T-helper 17 cell (primary cell): ENCODE results near the gene CDKN1C. TPM values are rescaled to one million over a fixed set of nuclear protein-coding genes. Genes with fewer than 3 reads are reported as not detected.

Experiments used
- ATAC-seq: fragments of 150-1000 bp; cut with Tn5 transposase; 2 replicates; pipeline ENCODE4 v1.10.0; 2021; ENCODE audit warnings: mild to moderate bottlenecking, moderate library complexity
- DNase-seq, 3 donors: peaks; one replicate each; pipeline versions ENCODE4 v3.0.0 to v3.0.0-alpha.2; 2020 to 2021
- H3K9me3 ChIP-seq: one replicate; pipeline ENCODE4 v1.7.0; 2013; ENCODE audit warnings: low read length, mild to moderate bottlenecking; ENCODE audit not compliant: control insufficient read depth, poor library complexity, severe bottlenecking
- H3K27ac Mint-ChIP-seq: one replicate; pipeline ENCODE4 v1.8.0; 2022; ENCODE audit warnings: mild to moderate bottlenecking, moderate library complexity, mixed read lengths
- H3K27me3 Mint-ChIP-seq: one replicate; pipeline ENCODE4 v1.8.0; 2022; ENCODE audit warnings: mixed read lengths
- H3K36me3 Mint-ChIP-seq: one replicate; pipeline ENCODE4 v1.8.0; 2022; ENCODE audit warnings: low read depth, mixed read lengths
- H3K4me1 Mint-ChIP-seq: one replicate; pipeline ENCODE4 v1.8.0; 2022; ENCODE audit warnings: mild to moderate bottlenecking, mixed read lengths
- H3K4me3 Mint-ChIP-seq: one replicate; pipeline ENCODE4 v1.8.0; 2022; ENCODE audit warnings: mild to moderate bottlenecking, moderate library complexity, mixed read lengths
- total RNA-seq, 4 donors: library from RNA in 2 of 4; stranded (reverse) in 2 of 4; gene quantifications; one replicate each; pipeline ENCODE4 v1.2.3 and lab custom pipeline; 2022 to 2026

Gene CDKN1C
- total RNA-seq, 2 donors from 2014 or later, result 0.91 to 2.6 TPM

- Mint-ChIP-seq H3K4me3 (no peak overlapping the region), H3K27ac (no peak overlapping the region), H3K4me1 (peaks cover 6% of the 10 kb centered on the region), H3K27me3 (peaks cover 45% of the 10 kb centered on the region), H3K36me3 (peaks cover 3% of the 10 kb centered on the region)
- peaks cover 2% of the 10 kb centered on the region for H3K9me3 ChIP-seq
- DNase-seq (no peak), ATAC-seq (no peak)
Measured at GRCh38 chr11:2870460-2870859, 15.1 kb downstream of the CDKN1C start.

- Mint-ChIP-seq H3K4me1 (peaks cover 6% of the 10 kb centered on the region), H3K4me3 (no peak overlapping the region), H3K27ac (no peak overlapping the region), H3K36me3 (peaks cover 5% of the 10 kb centered on the region), H3K27me3 (peaks cover 50% of the 10 kb centered on the region)
- DNase-seq (no peak), ATAC-seq (no peak)
- H3K9me3 ChIP-seq, result peaks cover 1% of the 10 kb centered on the region
Measured at GRCh38 chr11:2869561-2870427, 15.8 kb downstream of the CDKN1C start.

GRCh38 chr11:2869134-2869526 is 16.4 kb downstream of the CDKN1C start:
- Mint-ChIP-seq H3K27ac (no peak overlapping the region), H3K27me3 (peaks cover 56% of the 10 kb centered on the region), H3K4me3 (no peak overlapping the region), H3K4me1 (peaks cover 6% of the 10 kb centered on the region), H3K36me3 (peaks cover 6% of the 10 kb centered on the region)
- no peak for DNase-seq
- no peak for ATAC-seq
- H3K9me3 ChIP-seq, result no peaks in the 10 kb centered on the region

GRCh38 chr11:2868506-2869133 is 17.0 kb downstream of the CDKN1C start:
- H3K9me3 ChIP-seq, result no peaks in the 10 kb centered on the region
- Mint-ChIP-seq H3K4me3 (peak overlapping the region; percentile 19), H3K36me3 (peaks cover 6% of the 10 kb centered on the region), H3K27ac (no peak overlapping the region), H3K27me3 (peaks cover 61% of the 10 kb centered on the region), H3K4me1 (peaks cover 7% of the 10 kb centered on the region)
- no peak for DNase-seq
- ATAC-seq, result no peak

GRCh38 chr11:2867722-2868505 is 17.7 kb downstream of the CDKN1C start:
- ATAC-seq, result no peak
- Mint-ChIP-seq H3K4me3 (peak overlapping the region; percentile 19), H3K27ac (no peak overlapping the region), H3K36me3 (peaks cover 6% of the 10 kb centered on the region), H3K4me1 (peaks cover 8% of the 10 kb centered on the region), H3K27me3 (peaks cover 66% of the 10 kb centered on the region)
- H3K9me3 ChIP-seq, result no peaks in the 10 kb centered on the region
- DNase-seq, result no peak

- no peak overlapping the region for H3K4me3 Mint-ChIP-seq
- no peak overlapping the region for H3K27ac Mint-ChIP-seq
- peaks cover 8% of the 10 kb centered on the region for H3K4me1 Mint-ChIP-seq
- ATAC-seq, result no peak
- no peak for DNase-seq
- peaks cover 6% of the 10 kb centered on the region for H3K36me3 Mint-ChIP-seq
- peaks cover 66% of the 10 kb centered on the region for H3K27me3 Mint-ChIP-seq
- H3K9me3 ChIP-seq, result no peaks in the 10 kb centered on the region
Measured at GRCh38 chr11:2867142-2867541, 18.4 kb downstream of the CDKN1C start.

GRCh38 chr11:2865922-2866577 is 19.5 kb downstream of the CDKN1C start:
- Mint-ChIP-seq H3K27ac (no peak overlapping the region), H3K36me3 (peaks cover 3% of the 10 kb centered on the region), H3K4me1 (peaks cover 2% of the 10 kb centered on the region), H3K27me3 (peaks cover 64% of the 10 kb centered on the region), H3K4me3 (no peak overlapping the region)
- no peak for DNase-seq
- no peak for ATAC-seq
- H3K9me3 ChIP-seq, result no peaks in the 10 kb centered on the region

- DNase-seq (no peak), ATAC-seq (no peak)
- peaks cover 66% of the 10 kb centered on the region for H3K27me3 Mint-ChIP-seq
- H3K36me3 Mint-ChIP-seq, result peaks cover 3% of the 10 kb centered on the region
- no peaks in the 10 kb centered on the region for H3K9me3 ChIP-seq
- H3K4me1 Mint-ChIP-seq, result peaks cover 2% of the 10 kb centered on the region
- no peak overlapping the region for H3K4me3 Mint-ChIP-seq
- no peak overlapping the region for H3K27ac Mint-ChIP-seq
Measured at GRCh38 chr11:2864901-2865300, 20.7 kb downstream of the CDKN1C start.

GRCh38 chr11:2863276-2863618 is 22.3 kb downstream of the CDKN1C start:
- no peak for ATAC-seq
- no peak overlapping the region for H3K4me3 Mint-ChIP-seq
- H3K36me3 Mint-ChIP-seq, result peaks cover 3% of the 10 kb centered on the region
- peaks cover 2% of the 10 kb centered on the region for H3K4me1 Mint-ChIP-seq
- H3K27me3 Mint-ChIP-seq, result peaks cover 60% of the 10 kb centered on the region
- no peak overlapping the region for H3K27ac Mint-ChIP-seq
- no peaks in the 10 kb centered on the region for H3K9me3 ChIP-seq
- DNase-seq, result no peak

GRCh38 chr11:2862395-2863275 is 22.9 kb downstream of the CDKN1C start:
- Mint-ChIP-seq H3K27me3 (peaks cover 54% of the 10 kb centered on the region), H3K4me3 (no peak overlapping the region), H3K36me3 (peaks cover 3% of the 10 kb centered on the region), H3K27ac (no peak overlapping the region), H3K4me1 (peaks cover 2% of the 10 kb centered on the region)
- no peak for ATAC-seq
- no peak for DNase-seq
- no peaks in the 10 kb centered on the region for H3K9me3 ChIP-seq

- ATAC-seq (peak; percentile 65), DNase-seq (no peak)
- Mint-ChIP-seq H3K27me3 (peaks cover 43% of the 10 kb centered on the region), H3K4me1 (peaks cover 2% of the 10 kb centered on the region), H3K4me3 (no peak overlapping the region), H3K36me3 (peaks cover 3% of the 10 kb centered on the region), H3K27ac (no peak overlapping the region)
- no peaks in the 10 kb centered on the region for H3K9me3 ChIP-seq
Measured at GRCh38 chr11:2860636-2861035, 24.9 kb downstream of the CDKN1C start.

- Mint-ChIP-seq H3K27ac (no peak overlapping the region), H3K36me3 (no peaks in the 10 kb centered on the region), H3K4me3 (no peak overlapping the region), H3K4me1 (peaks cover 2% of the 10 kb centered on the region), H3K27me3 (peaks cover 37% of the 10 kb centered on the region)
- ATAC-seq, result no peak
- no peak for DNase-seq
- H3K9me3 ChIP-seq, result no peaks in the 10 kb centered on the region
Measured at GRCh38 chr11:2859699-2860037, 25.9 kb downstream of the CDKN1C start.
